NCI-H748 (cell line): ENCODE measurements around the gene IL17F.

Experiments
- DNase-seq: peaks from one replicate; lab custom pipeline; 2025; ENCODE audit not compliant: unreplicated experiment; lab: John Stamatoyannopoulos, UW

The IL17F gene

DNA sequence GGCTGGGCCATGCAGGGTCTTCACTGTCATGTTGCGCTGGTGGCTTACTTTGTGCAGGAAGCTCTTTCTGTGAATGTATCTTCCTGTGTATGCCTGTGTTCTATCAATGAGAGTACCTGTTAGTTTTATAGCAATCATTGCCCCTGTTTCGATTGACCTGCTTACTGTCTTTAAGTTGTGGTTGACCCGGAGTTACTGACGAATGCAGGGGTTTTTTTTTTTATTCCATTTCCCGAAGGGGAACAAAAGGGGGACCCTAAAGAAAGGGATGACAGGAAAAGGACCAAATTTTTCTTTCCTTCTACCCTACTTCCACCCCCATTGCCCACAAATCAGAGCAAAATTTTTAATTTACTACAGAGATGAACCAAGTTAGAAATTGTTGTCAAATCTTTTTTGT is at the start of gene IL17F:
Gene IL17F, minus strand, starts transcription at position 101 of the 400 bp plus-strand sequence. Its CDS starts 71 bp downstream, at position 30.
- no peak for DNase-seq

DNA sequence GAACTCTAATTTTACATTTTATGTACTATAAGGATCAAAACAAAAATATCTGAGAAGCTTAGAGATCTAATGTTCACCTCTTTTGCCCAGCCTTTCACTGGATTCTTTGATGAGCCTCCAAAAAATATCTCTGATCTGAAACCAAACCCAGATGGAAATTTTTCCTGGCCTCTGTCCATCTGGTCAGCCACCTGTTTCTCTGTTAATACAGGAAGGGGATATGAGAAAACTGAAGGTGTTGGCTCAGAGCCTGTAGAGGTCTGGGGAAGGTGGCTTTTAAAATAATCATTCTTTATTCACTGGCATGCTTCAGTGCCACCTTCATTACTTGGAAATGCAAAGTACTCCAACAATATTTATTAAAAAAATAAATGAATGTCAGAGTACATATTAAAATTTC is 48.8 kb upstream of the IL17F start:
- DNase-seq = no peak

DNA sequence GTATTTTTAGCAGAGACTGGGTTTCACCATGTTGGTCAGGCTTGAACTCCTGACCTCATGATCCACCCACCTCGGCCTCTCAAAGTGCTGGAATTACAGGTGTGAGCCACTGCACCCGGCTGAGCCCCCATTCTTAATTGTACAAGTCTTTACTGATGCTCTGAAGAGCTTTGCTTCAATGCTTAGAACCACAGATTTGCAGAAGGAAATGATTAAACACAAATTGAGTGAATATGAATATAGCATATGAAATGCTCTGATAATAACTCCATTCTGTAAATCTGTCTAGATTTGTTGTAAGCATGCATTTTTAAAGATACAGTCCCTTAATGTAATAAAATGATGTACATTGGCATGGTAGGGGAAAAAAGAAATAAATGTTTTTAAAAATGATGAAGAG is 44.5 kb upstream of the IL17F start:
- no peak for DNase-seq

DNA sequence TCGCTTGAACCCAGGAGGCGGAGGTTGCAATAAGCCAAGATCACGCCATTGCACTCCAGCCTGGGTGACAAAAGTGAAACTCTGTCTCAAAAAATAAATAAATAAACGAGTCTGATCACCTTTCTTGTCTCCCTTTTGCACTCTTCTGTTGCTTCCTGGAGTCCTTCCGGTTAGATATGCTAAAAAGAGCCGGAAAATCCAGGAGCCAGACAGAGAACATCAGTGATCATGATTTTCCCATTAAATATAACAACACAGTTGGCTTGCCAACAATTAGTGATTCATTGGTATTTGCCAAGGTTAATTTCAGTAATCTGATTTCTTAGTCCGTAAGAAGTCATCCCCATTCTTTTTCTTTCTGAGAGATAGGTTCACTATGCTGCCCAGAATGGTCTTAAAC is 43.9 kb upstream of the IL17F start:
- DNase-seq = no peak

DNA sequence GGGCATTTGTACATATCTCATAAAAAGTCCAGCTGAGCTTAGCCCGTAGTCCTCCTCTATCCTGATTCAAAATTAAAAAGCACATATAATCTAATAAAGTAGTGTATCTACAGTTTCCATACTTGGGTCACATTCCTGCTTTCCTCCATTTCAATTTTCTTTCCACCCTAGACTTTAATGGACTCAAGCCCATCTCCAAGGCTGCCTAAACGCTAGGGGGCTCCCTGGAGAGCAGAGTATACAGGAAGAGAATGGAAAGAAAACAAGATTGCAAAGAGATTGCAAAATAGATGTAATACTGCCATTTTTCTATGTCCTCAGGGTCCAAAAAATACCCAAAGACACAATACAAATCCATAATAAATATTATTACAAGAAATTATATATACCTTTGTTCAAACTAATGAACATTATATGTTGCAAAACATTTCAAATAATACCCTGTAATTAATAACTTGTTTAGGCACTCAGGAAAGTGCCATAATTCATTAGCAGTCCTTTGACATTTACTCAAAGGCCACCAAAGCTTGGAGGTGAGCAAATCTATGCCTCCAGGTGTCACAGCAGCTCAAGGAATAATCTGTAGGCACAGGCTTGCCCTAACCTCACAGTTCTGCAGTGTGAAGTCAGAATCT is 42.6 kb upstream of the IL17F start:
- DNase-seq = peak; percentile 79

DNA sequence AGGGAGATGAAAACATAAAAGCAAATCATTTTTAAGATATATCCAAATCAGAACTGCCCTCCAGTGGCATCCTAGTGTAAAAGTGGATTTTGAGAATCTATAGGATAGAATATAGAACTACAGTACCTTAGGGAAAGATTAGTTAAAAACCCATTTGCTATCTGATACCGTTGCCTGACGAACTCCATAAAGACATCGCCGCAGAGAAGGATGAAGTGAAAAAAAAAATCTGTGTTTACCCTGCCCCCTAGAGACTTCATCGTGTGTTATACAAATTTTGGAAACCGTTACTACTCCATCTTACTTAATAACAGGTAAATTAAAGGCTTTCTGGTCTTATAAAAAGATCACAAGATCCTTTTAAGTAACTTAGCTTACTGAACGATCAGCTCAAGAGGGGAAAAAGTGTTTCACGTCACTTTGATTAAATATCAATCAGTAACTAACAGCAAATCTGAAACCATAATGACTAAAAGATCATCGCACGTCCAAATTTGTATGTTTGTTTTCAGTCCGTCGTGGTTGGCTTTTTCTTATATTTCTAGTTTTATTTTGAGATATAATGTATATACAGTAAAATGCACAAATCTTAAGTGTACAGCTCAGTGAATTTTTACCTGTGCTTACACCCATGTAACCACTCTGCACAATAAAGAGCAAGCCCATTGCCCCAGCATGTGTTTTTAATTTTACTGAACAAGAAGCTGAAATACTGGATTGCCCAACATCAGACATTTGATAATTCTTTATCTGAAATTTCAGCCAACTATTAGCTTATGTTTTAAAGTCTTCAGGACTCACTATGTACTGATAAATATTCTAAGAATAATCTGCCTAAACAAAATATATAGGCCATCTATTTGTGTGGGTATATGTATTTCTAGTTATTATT is 41.1 kb upstream of the IL17F start:
- DNase-seq = peak; percentile 67

DNA sequence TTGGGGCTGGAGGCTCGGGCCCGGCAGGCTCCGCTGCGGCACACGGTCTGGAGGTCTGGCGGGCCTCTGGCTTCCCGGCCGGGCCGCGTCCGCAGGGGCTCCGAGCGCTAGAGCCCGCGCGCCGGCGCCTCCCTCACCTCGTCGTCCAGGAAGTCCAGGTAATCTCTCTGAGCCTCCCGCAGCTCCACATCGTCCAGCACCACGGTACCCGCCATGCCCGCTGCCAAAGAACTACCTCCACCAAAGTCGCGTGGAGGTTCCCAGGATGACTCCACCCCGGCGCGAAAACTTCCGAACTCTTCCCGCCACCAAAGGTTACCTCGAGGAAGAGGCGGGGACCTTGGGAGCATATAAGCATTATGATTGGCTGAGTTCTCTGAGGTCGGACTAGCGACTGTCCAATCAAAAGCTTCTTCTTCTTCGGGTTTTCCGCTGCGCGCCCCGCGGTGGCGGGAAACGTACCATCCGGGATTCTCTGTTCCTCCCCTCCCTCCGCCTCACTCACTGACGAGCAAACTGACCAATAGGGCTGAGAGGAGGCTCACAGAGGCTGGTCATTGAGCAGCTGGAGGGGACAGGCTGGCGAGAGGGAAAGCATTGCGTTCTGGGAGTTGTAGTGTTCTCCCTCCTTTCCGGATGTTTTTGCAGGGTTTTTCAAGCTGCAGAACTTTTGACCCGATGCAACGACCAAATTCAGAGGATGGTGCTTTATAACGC is 40.3 kb upstream of the IL17F start, which contains the start of gene MCM3:
Gene MCM3, minus strand, starts transcription at position 283 of the 717 bp plus-strand sequence. Its CDS starts 68 bp downstream, at position 215.
- DNase-seq = peak; percentile 100

DNA sequence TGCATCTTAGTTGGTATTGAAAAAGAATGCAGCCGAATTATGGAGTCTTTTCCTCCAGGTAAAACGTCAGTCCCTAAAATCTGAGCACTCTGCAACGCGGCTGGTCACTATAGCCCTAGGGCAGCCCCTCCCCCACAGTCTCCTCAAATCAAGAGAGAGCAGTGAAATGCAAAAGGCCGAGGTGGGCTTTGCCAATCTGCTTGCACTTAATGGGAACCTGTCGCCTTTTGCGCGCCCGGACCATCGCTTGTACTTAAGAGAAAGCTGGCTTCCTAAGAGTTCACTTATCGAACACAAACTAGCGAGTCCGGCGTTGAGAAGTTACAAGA is 39.8 kb upstream of the IL17F start:
- DNase-seq = peak; percentile 85

DNA sequence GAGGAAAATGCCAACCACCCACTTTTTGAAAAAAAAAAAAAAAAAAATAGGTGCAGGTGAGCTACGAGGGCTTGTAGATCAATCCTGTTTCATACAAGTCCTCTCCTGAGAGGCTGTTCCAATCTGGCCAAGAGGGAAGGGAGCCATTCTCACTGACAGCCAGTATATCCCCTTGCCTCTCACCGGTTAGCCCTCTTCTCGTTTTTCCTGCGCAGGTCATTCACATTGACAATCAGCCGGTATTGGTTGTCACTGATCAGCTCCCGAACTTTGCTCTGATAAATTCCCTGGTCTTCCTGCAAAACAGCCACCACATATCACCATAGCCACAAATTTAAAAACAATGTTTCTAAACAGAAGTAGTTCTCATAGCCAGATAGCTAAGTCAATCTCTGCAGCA is 38.8 kb upstream of the IL17F start:
- no peak for DNase-seq

DNA sequence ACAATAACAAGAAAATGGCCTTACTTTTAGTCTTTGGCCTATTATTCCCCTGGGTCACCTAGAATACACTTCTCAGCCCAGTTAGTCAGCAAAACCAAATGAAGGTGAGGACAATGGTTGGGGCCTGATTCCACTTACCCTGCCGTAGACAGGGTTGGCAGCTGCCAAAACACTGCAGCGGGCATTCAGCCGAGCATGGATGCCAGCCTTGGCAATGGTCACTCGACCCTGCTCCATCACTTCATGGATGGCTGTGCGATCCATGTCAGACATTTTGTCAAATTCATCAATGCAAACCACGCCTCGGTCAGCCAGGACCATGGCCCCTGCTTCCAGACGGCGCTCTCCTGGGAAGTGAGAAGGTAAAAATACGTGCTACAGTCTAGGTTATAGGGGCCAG is 31.8 kb upstream of the IL17F start:
- no peak for DNase-seq

DNA sequence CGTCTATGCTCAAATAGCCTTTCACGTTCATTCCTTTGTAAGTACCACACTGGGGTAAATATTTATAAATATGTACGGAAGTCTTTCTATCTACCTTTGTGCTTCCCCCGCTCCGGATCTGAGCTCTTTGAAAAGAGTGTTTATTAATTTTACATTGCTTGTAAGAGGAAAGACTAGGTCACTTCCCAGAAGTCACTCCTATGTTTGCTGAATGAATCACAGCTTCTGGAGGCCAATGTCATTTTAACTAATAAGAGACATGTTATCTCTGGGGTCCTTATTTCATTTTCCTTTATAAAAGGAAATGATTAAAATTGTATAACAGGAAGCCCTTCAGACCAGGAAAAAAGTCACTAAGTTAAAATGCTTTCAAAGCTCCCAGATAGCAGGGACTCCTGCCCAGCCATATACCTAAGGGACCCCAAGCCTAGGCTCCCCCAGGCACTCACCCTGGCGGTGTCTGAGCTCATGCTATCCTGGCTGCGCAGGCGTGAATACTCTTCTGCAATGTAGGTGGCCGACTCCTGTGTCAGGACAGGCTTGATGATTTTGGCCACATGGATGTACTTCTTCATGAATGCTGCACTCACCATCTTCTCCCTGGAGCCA is 27.7 kb upstream of the IL17F start:
- no peak for DNase-seq

DNA sequence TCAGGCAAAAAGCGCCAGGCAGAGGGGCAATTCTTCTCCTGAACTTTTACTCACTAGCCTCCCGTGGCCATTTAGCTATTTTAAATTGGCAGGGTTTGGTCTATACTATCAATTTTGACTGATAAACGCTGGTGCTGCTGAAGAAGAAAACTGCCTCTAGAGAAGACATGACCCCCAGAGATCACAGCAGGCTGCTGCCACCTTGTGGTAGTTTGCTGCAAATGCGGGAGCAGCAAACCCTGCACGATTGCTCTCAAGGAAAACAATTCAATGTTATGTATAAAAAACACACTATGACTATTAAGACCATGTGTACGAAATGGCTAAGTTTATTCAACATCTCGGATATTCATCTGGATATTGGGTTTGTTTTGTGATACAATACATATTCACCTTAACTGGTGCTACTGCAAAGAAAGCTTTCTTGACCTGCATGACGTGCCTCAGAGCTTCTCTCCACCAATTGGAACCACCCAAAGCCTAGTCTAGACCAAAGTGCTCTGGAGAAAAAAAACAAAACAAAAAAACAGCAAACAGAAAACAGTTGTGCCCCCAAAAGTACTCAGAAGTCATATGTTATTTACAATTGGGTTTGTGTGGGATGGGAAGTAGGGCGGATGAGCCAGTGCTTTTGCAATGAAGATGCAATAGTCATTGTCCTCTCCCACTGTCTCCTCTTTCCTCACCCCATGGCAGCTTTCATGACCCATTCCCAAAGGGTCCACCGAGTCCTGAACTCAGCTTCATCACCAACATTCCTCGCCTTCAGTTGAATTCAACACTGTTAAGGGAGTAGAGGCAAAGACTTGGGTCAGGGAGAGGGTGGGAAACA is 19.6 kb upstream of the IL17F start:
- peak; percentile 59 for DNase-seq

DNA sequence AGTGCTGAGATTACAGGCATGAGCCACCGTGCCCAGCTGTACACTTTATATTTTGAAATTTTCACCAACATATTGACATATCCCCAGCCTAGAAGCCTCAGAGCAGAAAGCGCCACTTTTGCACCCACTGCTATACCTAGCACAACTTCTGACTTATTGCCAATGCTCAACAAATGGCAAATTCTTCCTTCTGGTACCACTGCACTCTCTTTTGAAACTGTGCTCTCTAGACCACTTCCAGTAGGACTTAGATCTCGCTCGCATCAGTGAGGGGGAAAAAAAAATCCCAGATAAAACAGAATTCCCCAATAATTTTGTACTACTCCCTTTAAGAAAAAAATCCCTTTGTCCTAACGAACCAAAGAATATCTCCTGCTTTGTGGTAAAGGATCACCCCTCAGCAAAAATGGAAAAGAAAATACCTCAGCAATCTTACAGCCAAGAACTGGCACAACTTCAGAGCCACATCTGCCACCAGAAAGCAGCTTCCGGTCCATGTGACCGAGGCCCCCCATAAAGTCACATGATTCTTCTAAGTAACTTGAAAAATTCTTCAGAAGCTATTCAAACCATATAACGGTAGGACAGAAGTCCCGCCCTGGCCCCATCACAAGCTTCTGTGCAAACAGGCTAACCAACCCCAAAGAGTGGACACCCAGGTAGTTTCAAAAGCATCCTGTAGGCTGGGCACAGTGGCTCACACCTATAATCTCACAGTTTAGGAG is 18.5 kb upstream of the IL17F start:
- DNase-seq = no peak

DNA sequence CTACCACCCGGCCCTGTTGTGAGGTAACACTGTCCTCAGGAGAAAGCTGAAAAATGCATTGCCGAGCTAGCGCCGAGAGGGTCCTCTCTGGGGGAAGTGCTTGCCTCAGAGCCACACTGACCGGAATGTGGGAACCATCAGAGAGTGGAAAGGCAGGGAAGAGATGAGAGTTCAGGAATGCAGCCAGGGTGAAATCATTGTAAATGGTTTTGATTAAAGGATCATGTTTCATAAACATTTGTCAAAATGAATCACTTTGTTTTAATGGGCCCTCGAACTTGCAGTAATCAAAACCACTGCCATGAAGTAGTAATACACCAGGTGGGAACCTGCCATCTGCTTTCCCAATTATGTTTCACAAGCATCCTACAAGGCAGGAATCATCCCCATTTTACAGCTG is 16.9 kb upstream of the IL17F start:
- no peak for DNase-seq

DNA sequence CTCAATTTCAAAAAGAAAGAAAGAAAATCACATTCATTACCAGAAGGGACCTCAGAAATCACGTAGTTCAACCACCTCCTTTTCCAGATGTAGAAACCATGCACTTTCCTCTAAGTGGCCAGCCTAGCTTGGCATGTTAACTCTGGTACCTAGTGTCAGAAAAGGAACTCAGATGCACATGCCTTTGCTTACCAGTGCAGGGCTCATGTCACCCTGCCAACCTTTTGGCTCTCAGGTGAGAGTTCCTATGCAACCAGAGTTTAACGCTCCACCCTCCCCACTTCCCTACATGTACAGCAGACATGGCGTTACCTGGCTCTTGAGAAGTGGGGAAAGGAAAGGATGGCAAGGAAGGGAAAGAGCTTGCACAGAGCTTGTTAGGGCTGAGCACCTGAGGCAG is 16.3 kb upstream of the IL17F start:
- no peak for DNase-seq

DNA sequence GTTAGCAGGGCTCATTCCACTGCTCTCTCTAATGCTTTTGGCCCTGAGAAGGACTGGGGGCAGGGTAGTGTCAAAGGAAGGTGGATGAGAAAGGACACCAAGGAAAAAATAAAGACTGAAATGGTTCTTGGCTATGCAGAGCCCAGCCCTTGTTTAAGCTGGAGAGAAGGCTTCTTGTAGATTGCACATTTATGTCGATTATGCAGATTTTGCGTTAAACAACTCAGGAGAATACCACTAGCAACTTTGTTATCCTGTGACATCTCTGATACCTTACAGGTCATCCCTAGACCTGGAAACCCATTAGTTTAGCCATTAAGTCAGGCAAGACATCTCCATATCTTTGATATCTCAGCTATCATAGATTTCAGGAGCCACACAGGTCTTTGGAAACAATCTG is 11.1 kb upstream of the IL17F start:
- DNase-seq = no peak

DNA sequence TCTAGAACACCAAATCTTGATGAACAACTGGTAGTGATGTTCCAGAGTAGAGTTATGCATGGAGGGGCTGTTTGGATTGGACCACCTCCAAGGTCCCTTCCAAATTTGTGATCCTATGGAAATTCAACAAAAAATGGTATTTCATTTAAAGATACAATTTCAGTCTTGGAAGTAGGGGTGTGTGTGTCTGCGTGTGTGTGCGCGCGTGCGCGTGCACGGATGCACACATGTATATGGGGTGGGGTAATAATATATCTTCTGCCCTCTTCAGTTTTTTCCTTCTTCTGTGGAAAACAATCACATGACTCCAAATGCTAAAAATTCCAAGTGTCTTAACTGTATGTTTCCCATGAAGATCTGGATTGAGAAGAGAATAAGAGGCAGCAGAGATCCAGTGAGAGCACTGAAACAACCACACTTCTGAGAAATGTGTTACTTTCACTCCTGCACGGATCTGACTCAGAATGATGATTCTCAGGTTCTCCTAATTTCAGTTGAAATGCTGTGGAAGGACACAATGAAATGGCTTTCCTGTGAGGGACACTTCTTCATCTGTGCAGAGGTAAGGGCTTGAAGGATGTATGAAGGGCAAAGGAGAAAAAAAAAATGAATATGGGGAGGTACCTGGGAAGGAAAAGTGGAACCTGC is 10.6 kb upstream of the IL17F start:
- DNase-seq = no peak

DNA sequence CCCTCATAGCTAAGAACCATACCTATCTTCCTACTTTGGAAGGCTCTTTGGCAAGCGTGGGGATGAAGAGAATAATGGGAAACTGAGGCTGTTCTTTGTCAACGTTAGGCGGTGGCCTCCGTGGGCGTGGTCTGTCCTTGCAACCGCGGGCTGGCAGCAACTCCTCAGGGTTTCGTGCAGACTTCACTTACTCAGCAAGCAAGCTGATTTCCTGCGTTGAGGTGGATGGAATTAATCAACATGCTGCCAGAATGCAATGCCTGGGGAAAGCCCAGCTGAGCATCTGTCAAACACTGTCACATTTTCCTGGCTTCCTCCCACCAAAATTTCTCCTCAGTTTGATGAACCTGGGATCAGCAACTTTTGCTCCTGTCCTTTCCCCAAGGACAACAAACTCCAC is 9.2 kb upstream of the IL17F start:
- peak; percentile 19 for DNase-seq

DNA sequence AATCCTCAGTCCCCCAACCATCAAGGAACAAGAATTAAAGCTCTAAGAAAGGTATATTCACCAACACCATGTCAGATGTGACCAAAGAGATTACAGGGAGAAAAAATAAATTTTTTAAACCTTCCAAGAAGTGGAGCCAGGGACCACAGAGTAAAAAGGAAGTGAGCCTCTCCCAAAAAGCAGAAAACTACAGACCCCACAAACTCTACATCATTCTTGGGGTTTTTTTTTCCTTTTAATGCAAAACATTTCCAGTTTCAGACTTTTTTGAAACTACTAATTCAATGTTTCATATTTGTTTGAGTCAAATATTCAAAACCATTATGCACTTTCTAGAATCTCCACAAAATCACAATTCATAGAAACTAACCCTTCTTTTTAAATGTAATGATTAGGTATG is 6.8 kb upstream of the IL17F start:
- DNase-seq = no peak
